H1 (cell line): Measurements from ENCODE around the gene EPN2. TPM values are rescaled to one million over a fixed set of nuclear protein-coding genes. Genes with fewer than 3 reads are reported as not detected.

Experiments
- CTCF ChIA-PET: fragments of 300-600 bp; sonication (Branson Sonifier 250); formaldehyde crosslinking; loops from one replicate; lab custom pipeline; 2021; ENCODE audit not compliant: partially characterized antibody; lab: Charles Lee
- POLR2A ChIA-PET: fragments of 300-600 bp; sonication (Branson Sonifier 250); formaldehyde crosslinking; loops from one replicate; lab custom pipeline; 2021; ENCODE audit warnings: inconsistent platforms; ENCODE audit not compliant: partially characterized antibody; lab: Charles Lee
- DNase-seq, 2 experiments: peaks; one replicate each; pipeline versions ENCODE4 v3.0.0 to v3.0.0-alpha.2; 2010 to 2022; ENCODE audit warnings: low spot score in 2 of 2, low read depth in 1 of 2, mixed read lengths in 1 of 2
- FAIRE-seq: peaks from 2 replicates; lab custom pipeline; 2011; peaks lifted over from hg19 to GRCh38; lab: Jason Lieb, UNC
- H2AFZ ChIP-seq: 2 replicates; pipeline ENCODE4 v1.8.1; 2012; ENCODE audit warnings: low read length, inconsistent platforms
- H2AK5ac ChIP-seq: 2 replicates; pipeline ENCODE4 v1.6.1; 2013; ENCODE audit warnings: low read depth, low read length
- H2BK120ac ChIP-seq: replicated peaks from 2 replicates; pipeline ENCODE3; 2013; ENCODE audit warnings: low read depth, low read length, inconsistent platforms
- H2BK12ac ChIP-seq: 2 replicates; pipeline ENCODE4 v1.6.1; 2013; ENCODE audit warnings: low read depth, low read length
- H2BK15ac ChIP-seq: 2 replicates; pipeline ENCODE4 v1.6.1; 2013; ENCODE audit warnings: low read length
- H2BK20ac ChIP-seq: 2 replicates; pipeline ENCODE4 v1.6.1; 2013; ENCODE audit warnings: low read length
- H2BK5ac ChIP-seq: 2 replicates; pipeline ENCODE4 v1.6.1; 2013; ENCODE audit warnings: low read depth, low read length
- H3K14ac ChIP-seq: 2 replicates; pipeline ENCODE4 v1.6.1; 2013; ENCODE audit warnings: inconsistent platforms; ENCODE audit not compliant: insufficient read length
- H3K18ac ChIP-seq: 2 replicates; pipeline ENCODE4 v1.6.1; 2013; ENCODE audit warnings: low read length; ENCODE audit errors: extremely low read depth
- H3K23ac ChIP-seq: 2 replicates; pipeline ENCODE4 v1.6.1; 2013; ENCODE audit warnings: inconsistent platforms; ENCODE audit not compliant: insufficient read length
- H3K23me2 ChIP-seq: 2 replicates; pipeline ENCODE4 v1.6.1; 2013; ENCODE audit warnings: low read depth, low read length
- H3K27ac ChIP-seq: 2 replicates; pipeline ENCODE4 v1.6.1; 2011; ENCODE audit warnings: low read depth, low read length, inconsistent platforms
- H3K27me3 ChIP-seq, 4 experiments: replicated peaks in 1 of 4; 1 replicate in 1 of 4; 2 replicates in 3 of 4; pipeline versions ENCODE4 v1.6.1 to v1.8.1; 2011 to 2013; ENCODE audit warnings: low read length in 3 of 4, mild to moderate bottlenecking in 3 of 4, inconsistent platforms in 2 of 4, mixed read lengths in 2 of 4, moderate library complexity in 1 of 4; ENCODE audit not compliant: control insufficient read depth in 3 of 4, insufficient read depth in 3 of 4; ENCODE audit errors: extremely low read depth in 1 of 4
- H3K36me3 ChIP-seq, 4 experiments: 2 replicates each; pipeline versions ENCODE4 v1.6.1 to v1.8.1; 2011 to 2013; ENCODE audit warnings: mild to moderate bottlenecking in 4 of 4, low read length in 3 of 4, moderate library complexity in 2 of 4, control low read depth in 1 of 4, inconsistent platforms in 1 of 4; ENCODE audit not compliant: insufficient read depth in 4 of 4, control insufficient read depth in 2 of 4
- H3K4ac ChIP-seq: replicated peaks from 2 replicates; pipeline ENCODE3; 2013; ENCODE audit warnings: low read length, low read depth, mixed read lengths, inconsistent platforms; ENCODE audit not compliant: insufficient read length
- H3K4me1 ChIP-seq, 4 experiments: replicated peaks in 1 of 4; 1 replicate in 1 of 4; 2 replicates in 3 of 4; pipeline versions ENCODE4 v1.6.1 to v1.8.1; 2011 to 2013; ENCODE audit warnings: low read length in 3 of 4, inconsistent platforms in 2 of 4, mixed read lengths in 1 of 4; ENCODE audit not compliant: insufficient read depth in 4 of 4, control insufficient read depth in 3 of 4
- H3K4me2 ChIP-seq, 2 experiments: 2 replicates each; pipeline versions ENCODE4 v1.6.1 to v1.8.1; 2011 to 2013; ENCODE audit warnings: low read depth in 2 of 2, low read length in 2 of 2, control low read depth in 1 of 2, inconsistent platforms in 1 of 2, mild to moderate bottlenecking in 1 of 2; ENCODE audit not compliant: insufficient read depth in 1 of 2
- H3K4me3 ChIP-seq, 4 experiments: fragments of 200-600, 300-600 bp in 1 of 4; sonication (generic), shearing (Covaris generic), sonication (Bioruptor Twin) in 1 of 4; 2 replicates each; pipeline versions ENCODE4 v1.5.1 to v1.8.1; 2011 to 2016; ENCODE audit warnings: low read length in 4 of 4, low read depth in 3 of 4, control low read depth in 2 of 4, inconsistent platforms in 2 of 4, mild to moderate bottlenecking in 2 of 4, mixed read lengths in 1 of 4, moderate library complexity in 1 of 4; ENCODE audit not compliant: insufficient read depth in 2 of 4; ENCODE audit errors: extremely low read depth in 1 of 4
- H3K56ac ChIP-seq: replicated peaks from 2 replicates; pipeline ENCODE3; 2013; ENCODE audit warnings: low read depth, mild to moderate bottlenecking, mixed read lengths, low read length, inconsistent platforms; ENCODE audit not compliant: insufficient read length
- H3K79me1 ChIP-seq: 2 replicates; pipeline ENCODE4 v1.6.1; 2013; ENCODE audit warnings: low read depth, low read length, control low read depth
- H3K79me2 ChIP-seq, 2 experiments: 2 replicates each; pipeline versions ENCODE4 v1.6.1 to v1.8.1; 2012 to 2013; ENCODE audit warnings: low read length in 2 of 2, mild to moderate bottlenecking in 2 of 2, inconsistent platforms in 1 of 2; ENCODE audit not compliant: insufficient read depth in 2 of 2, control insufficient read depth in 1 of 2
- H3K9ac ChIP-seq, 4 experiments: replicated peaks in 1 of 4; 1 replicate in 1 of 4; 2 replicates in 3 of 4; pipeline versions ENCODE4 v1.6.1 to v1.8.1; 2011 to 2013; ENCODE audit warnings: low read depth in 3 of 4, low read length in 3 of 4, control low read depth in 2 of 4, mild to moderate bottlenecking in 2 of 4, moderate library complexity in 2 of 4, inconsistent platforms in 1 of 4; ENCODE audit errors: extremely low read depth in 1 of 4
- H3K9me3 ChIP-seq, 2 experiments: 2 replicates each; pipeline versions ENCODE4 v1.6.1 to v1.8.1; 2012 to 2013; ENCODE audit warnings: mild to moderate bottlenecking in 2 of 2, moderate library complexity in 2 of 2, control low read depth in 1 of 2, inconsistent platforms in 1 of 2, low read depth in 1 of 2, low read length in 1 of 2, mixed read lengths in 1 of 2; ENCODE audit not compliant: insufficient read depth in 2 of 2
- H4K20me1 ChIP-seq, 2 experiments: replicated peaks in 1 of 2; 2 replicates each; pipeline versions ENCODE3 to v1.8.1; 2011 to 2013; ENCODE audit warnings: inconsistent platforms in 2 of 2, low read length in 2 of 2, mild to moderate bottlenecking in 1 of 2; ENCODE audit not compliant: insufficient read depth in 2 of 2, control insufficient read depth in 1 of 2
- H4K5ac ChIP-seq: 2 replicates; pipeline ENCODE4 v1.6.1; 2013; ENCODE audit warnings: low read length, low read depth, mixed read lengths, inconsistent platforms; ENCODE audit not compliant: insufficient read length
- H4K8ac ChIP-seq: 2 replicates; pipeline ENCODE4 v1.8.0; 2013; ENCODE audit warnings: mild to moderate bottlenecking, moderate library complexity, low read length, inconsistent platforms; ENCODE audit not compliant: insufficient read depth; ENCODE audit errors: extremely low read depth
- H4K91ac ChIP-seq: replicated peaks from 2 replicates; pipeline ENCODE3; 2013; ENCODE audit warnings: low read length, mixed read lengths, inconsistent platforms; ENCODE audit not compliant: insufficient read length
- POLR2A ChIP-seq, 2 experiments: IDR thresholded peaks; 1 replicate in 1 of 2; 2 replicates in 1 of 2; pipeline ENCODE4 v1.6.1; 2011; ENCODE audit warnings: low read depth in 2 of 2, low read length in 2 of 2, mild to moderate bottlenecking in 2 of 2; ENCODE audit errors: control extremely low read depth in 1 of 2
- POLR2AphosphoS5 ChIP-seq: IDR thresholded peaks from 2 replicates; pipeline ENCODE4 v1.6.1; 2011; ENCODE audit warnings: low read depth, low read length
- RBBP5 ChIP-seq: IDR thresholded peaks from 2 replicates; pipeline ENCODE4 v1.7.1; 2012; ENCODE audit warnings: low read depth, mild to moderate bottlenecking, inconsistent platforms, low read length, moderate library complexity, borderline replicate concordance
- TCF12 ChIP-seq: IDR thresholded peaks from 2 replicates; pipeline ENCODE4 v1.6.1; 2011; ENCODE audit warnings: low read depth, mild to moderate bottlenecking, low read length
- WGBS, 2 experiments: shearing (Covaris generic) in 1 of 2; methylation state at CpG; one replicate each; pipeline versions ENCODE4 v1.1.6 to v1.1.7; 2013 to 2015; ENCODE audit warnings: low lambda C conversion rate in 2 of 2, mixed read lengths in 2 of 2, inconsistent platforms in 1 of 2, low coverage in 1 of 2, missing lambda C conversion rate in 1 of 2; ENCODE audit not compliant: insufficient replicate concordance in 2 of 2, insufficient coverage in 1 of 2, insufficient read length in 1 of 2; ENCODE audit errors: extremely low coverage in 1 of 2, missing lambda C conversion rate in 1 of 2; 5-methylcytosine and 5-hydroxymethylcytosine counted together
- polyA plus RNA-seq, 7 experiments: library from polyadenylated mRNA; depleted of rRNA in 3 of 7; stranded (reverse) in 5 of 7; unstranded in 2 of 7; fragments of >200 nt in 5 of 7; fragments of 200-250 nt in 2 of 7; gene quantifications; 1 replicate in 5 of 7; 2 replicates in 1 of 7; 4 replicates in 1 of 7; pipeline versions ENCODE4 v1.2.1 to v1.2.3, GENCODE V29; 2011 to 2013; ENCODE audit warnings: missing spikeins in 2 of 7, mixed read lengths in 2 of 7
- total RNA-seq: library from RNA; stranded (reverse); fragmentation: NEBNext Ultra II Directional; extraction: Animal tissue kit (Norgen Biotek cat#: 25700); gene quantifications from 2 replicates; pipeline ENCODE4 v1.2.1, GENCODE V29; 2021
- TF ChIP-seq, protein P1 (sequence below): IDR thresholded peaks from 2 replicates; pipeline ENCODE4 v1.6.1; 2011; ENCODE audit warnings: low read depth, mild to moderate bottlenecking, low read length; ENCODE audit not compliant: insufficient read depth

The EPN2 gene
- total and polyA plus RNA-seq, 2 of the 8 experiments (the other 6 are each of a cell fraction or from before 2014, with no cell fraction given) = 28.7 to 55.8 TPM

- H3K79me1 ChIP-seq = peaks cover 8% of the 10 kb centered on the region
- TF ChIP-seq POLR2A (IDR thresholded peaks at IDR 0.05; ENCODE audit: control extremely low read depth in 1 of 2, low read depth in 2 of 2, low read length in 2 of 2) (no peak), RBBP5 (no peak), TCF12 (no peak), POLR2AphosphoS5 (no peak)
- TF ChIP-seq, protein P1, sequence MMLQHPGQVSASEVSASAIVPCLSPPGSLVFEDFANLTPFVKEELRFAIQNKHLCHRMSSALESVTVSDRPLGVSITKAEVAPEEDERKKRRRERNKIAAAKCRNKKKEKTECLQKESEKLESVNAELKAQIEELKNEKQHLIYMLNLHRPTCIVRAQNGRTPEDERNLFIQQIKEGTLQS = no peak
- no peak for FAIRE-seq
- POLR2A ChIA-PET = interaction anchor here (0.9 kb wide), 1 partner anchor 10 kb away, joined by 3 read pairs; no protein-coding TSS in a partner anchor
- H2BK12ac ChIP-seq = no peak overlapping the region
- no peak overlapping the region for H3K4ac ChIP-seq
- peaks cover 0 to 11% of the 10 kb centered on the region in 2 experiments for H4K20me1 ChIP-seq
- no peak for DNase-seq
- CTCF ChIA-PET = interaction anchor here (1.2 kb wide), 1 partner anchor 13 kb away, joined by 4 read pairs; the partner anchor contains the start of gene B9D1
- H2AFZ ChIP-seq = no peak overlapping the region
- peaks cover 6 to 15% (median 6%) of the 10 kb centered on the region in 4 experiments for H3K36me3 ChIP-seq
- no peak overlapping the region for H2AK5ac ChIP-seq
- H2BK15ac ChIP-seq = no peak overlapping the region
- no peak overlapping the region for H2BK120ac ChIP-seq
- no peak overlapping the region for H4K8ac ChIP-seq
- H3K4me3 ChIP-seq = no peak overlapping the region
- H3K27ac ChIP-seq = no peak overlapping the region
- no peak overlapping the region for H3K56ac ChIP-seq
- 91% methylated on average over 1 of the region's 1 CpG; no CpG with 5 or more reads in 1 of the 2 experiments for WGBS, 2 experiments
- H2BK20ac ChIP-seq = no peak overlapping the region
- H3K4me2 ChIP-seq = no peak overlapping the region
- H3K79me2 ChIP-seq = peaks cover 0 to 23% of the 10 kb centered on the region in 2 experiments; a peak in 2 of 4 replicates
- H3K23me2 ChIP-seq = peaks cover 8% of the 10 kb centered on the region; the same call in 1 of the 2 replicates
- H3K4me1 ChIP-seq = peaks cover 3 to 12% (median 5%) of the 10 kb centered on the region in 4 experiments
- H3K27me3 ChIP-seq = no peaks in the 10 kb centered on the region
- no peak overlapping the region for H3K14ac ChIP-seq
- H4K91ac ChIP-seq = no peak overlapping the region
- no peak overlapping the region for H3K9ac ChIP-seq
- no peak overlapping the region for H3K23ac ChIP-seq
- H2BK5ac ChIP-seq = no peak overlapping the region
- no peak overlapping the region for H3K18ac ChIP-seq
- no peaks in the 10 kb centered on the region for H3K9me3 ChIP-seq
- H4K5ac ChIP-seq = no peak overlapping the region
Observed at GRCh38 chr17:19375732-19376131, 138.6 kb downstream of the EPN2 start.
